Glutamatergic neuron (in vitro differentiated cells): Measurements from ENCODE around the gene ZNF786. TPM values are rescaled to one million over a fixed set of nuclear protein-coding genes. Genes with fewer than 3 reads are reported as not detected.

Source experiments
- DNase-seq: peaks from one replicate; pipeline ENCODE4 v3.0.0; 2022
- H3K27ac Mint-ChIP-seq: one replicate; pipeline ENCODE4 v1.8.0; 2020; ENCODE audit warnings: mild to moderate bottlenecking, mixed read lengths, inconsistent platforms; ENCODE audit not compliant: unreplicated experiment
- H3K27me3 Mint-ChIP-seq: one replicate; pipeline ENCODE4 v1.8.0; 2020; ENCODE audit warnings: mild to moderate bottlenecking, moderate library complexity, mixed read lengths, inconsistent platforms; ENCODE audit not compliant: unreplicated experiment
- H3K36me3 Mint-ChIP-seq: one replicate; pipeline ENCODE4 v1.8.0; 2020; ENCODE audit warnings: mild to moderate bottlenecking, mixed read lengths, inconsistent platforms; ENCODE audit not compliant: unreplicated experiment
- H3K4me1 Mint-ChIP-seq: one replicate; pipeline ENCODE4 v1.8.0; 2020; ENCODE audit warnings: mild to moderate bottlenecking, low read depth, mixed read lengths, inconsistent platforms; ENCODE audit not compliant: unreplicated experiment
- H3K4me3 Mint-ChIP-seq: one replicate; pipeline ENCODE4 v1.8.0; 2020; ENCODE audit warnings: mild to moderate bottlenecking, mixed read lengths, inconsistent platforms; ENCODE audit not compliant: unreplicated experiment
- H3K9me3 Mint-ChIP-seq: one replicate; pipeline ENCODE4 v1.8.0; 2020; ENCODE audit warnings: mild to moderate bottlenecking, moderate library complexity, mixed read lengths, inconsistent platforms; ENCODE audit not compliant: unreplicated experiment
- CTCF ChIP-seq: fragments of 200-600 bp; sonication (generic); IDR thresholded peaks from one replicate; pipeline ENCODE4 v1.5.0; 2021; ENCODE audit not compliant: partially characterized antibody, unreplicated experiment
- total RNA-seq: library from RNA; stranded (reverse); fragmentation: NEBNext Ultra II Directional; extraction: Animal tissue kit (Norgen Biotek cat#: 25700); gene quantifications from one replicate; pipeline ENCODE4 v1.2.1, GENCODE V29; 2021; ENCODE audit not compliant: unreplicated experiment

Gene ZNF786
- total RNA-seq, 1 donor from 2014 or later, result 17.2 TPM

- H3K4me3 Mint-ChIP-seq, result no peak overlapping the region
- H3K27ac Mint-ChIP-seq, result peak overlapping the region; percentile 62
- no peaks in the 10 kb centered on the region for H3K27me3 Mint-ChIP-seq
- peak; percentile 56 for TF ChIP-seq CTCF
- DNase-seq, result peak; percentile 73
- peaks cover 3% of the 10 kb centered on the region for H3K36me3 Mint-ChIP-seq
- H3K9me3 Mint-ChIP-seq, result no peaks in the 10 kb centered on the region
- no peaks in the 10 kb centered on the region for H3K4me1 Mint-ChIP-seq
Measured at GRCh38 chr7:149071641-149072437, 18.7 kb downstream of the ZNF786 start.

- H3K4me1 Mint-ChIP-seq, result no peaks in the 10 kb centered on the region
- no peaks in the 10 kb centered on the region for H3K27me3 Mint-ChIP-seq
- TF ChIP-seq CTCF, result no peak
- no peak overlapping the region for H3K4me3 Mint-ChIP-seq
- H3K36me3 Mint-ChIP-seq, result no peaks in the 10 kb centered on the region
- DNase-seq, result no peak
- no peak overlapping the region for H3K27ac Mint-ChIP-seq
- no peaks in the 10 kb centered on the region for H3K9me3 Mint-ChIP-seq
Measured at GRCh38 chr7:149071182-149071635, 19.3 kb downstream of the ZNF786 start.

GRCh38 chr7:149070372-149071125, 20.0 kb downstream of the ZNF786 start:
- Mint-ChIP-seq H3K9me3 (no peaks in the 10 kb centered on the region), H3K27ac (peak overlapping the region; percentile 17)
- DNase-seq, result no peak

GRCh38 chr7:149067869-149068268, 22.6 kb downstream of the ZNF786 start:
- DNase-seq, result no peak
- no peak for TF ChIP-seq CTCF
- H3K27me3 Mint-ChIP-seq, result peaks cover 2% of the 10 kb centered on the region
- H3K9me3 Mint-ChIP-seq, result peaks cover 3% of the 10 kb centered on the region
- H3K4me3 Mint-ChIP-seq, result no peak overlapping the region
- no peaks in the 10 kb centered on the region for H3K36me3 Mint-ChIP-seq
- H3K27ac Mint-ChIP-seq, result peak overlapping the region; percentile 0
- H3K4me1 Mint-ChIP-seq, result peaks cover 2% of the 10 kb centered on the region

More at GRCh38 chr7:149070372-149071125, 20.0 kb downstream of the ZNF786 start:
- H3K4me1 Mint-ChIP-seq, result no peaks in the 10 kb centered on the region
- no peaks in the 10 kb centered on the region for H3K36me3 Mint-ChIP-seq
- H3K27me3 Mint-ChIP-seq, result no peaks in the 10 kb centered on the region
- H3K4me3 Mint-ChIP-seq, result no peak overlapping the region
- no peak for TF ChIP-seq CTCF
